ENCODE data around the gene PTMS.

PTMS gene

GRCh38 chr12:6750506-6750905 is 15.7 kb upstream of the PTMS start:
- DNase-seq: no peak
- in situ Hi-C loops (cut with HindIII; ENCODE audit: low pct_ligation_motif_present, low pct_unique_long_range_greater_than_20kb, low sequenced_read_pairs): no loop called here

DNA sequence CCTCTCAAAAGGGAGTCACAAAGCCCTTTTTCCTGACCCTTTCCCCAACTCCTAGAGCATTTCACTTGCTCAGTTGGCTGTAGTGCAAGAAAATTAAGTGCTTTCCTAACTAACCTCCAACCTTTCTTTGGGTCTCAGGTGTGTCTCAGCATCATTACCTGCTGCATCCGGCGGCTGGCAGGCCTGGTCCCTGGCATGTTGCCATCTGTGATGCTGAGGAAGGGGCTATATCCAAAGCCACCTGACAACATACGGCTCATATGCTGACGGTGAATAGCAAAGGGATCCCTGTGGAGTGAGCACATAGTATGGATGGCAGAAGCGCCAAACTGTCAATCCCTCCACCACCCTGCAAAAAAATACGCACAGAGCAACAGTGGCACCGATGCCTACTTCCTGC is 14.4 kb upstream of the PTMS start:
- in situ Hi-C loops (cut with HindIII; ENCODE audit: low pct_ligation_motif_present, low pct_unique_long_range_greater_than_20kb, low sequenced_read_pairs): no loop called here
- no peak for DNase-seq

- in situ Hi-C loops (cut with HindIII; ENCODE audit: low pct_ligation_motif_present, low pct_unique_long_range_greater_than_20kb, low sequenced_read_pairs): no loop called here
- peak; percentile 76 for DNase-seq
These were observed 13.8 kb upstream of the PTMS start for GRCh38 chr12:6752167-6752920.

DNA sequence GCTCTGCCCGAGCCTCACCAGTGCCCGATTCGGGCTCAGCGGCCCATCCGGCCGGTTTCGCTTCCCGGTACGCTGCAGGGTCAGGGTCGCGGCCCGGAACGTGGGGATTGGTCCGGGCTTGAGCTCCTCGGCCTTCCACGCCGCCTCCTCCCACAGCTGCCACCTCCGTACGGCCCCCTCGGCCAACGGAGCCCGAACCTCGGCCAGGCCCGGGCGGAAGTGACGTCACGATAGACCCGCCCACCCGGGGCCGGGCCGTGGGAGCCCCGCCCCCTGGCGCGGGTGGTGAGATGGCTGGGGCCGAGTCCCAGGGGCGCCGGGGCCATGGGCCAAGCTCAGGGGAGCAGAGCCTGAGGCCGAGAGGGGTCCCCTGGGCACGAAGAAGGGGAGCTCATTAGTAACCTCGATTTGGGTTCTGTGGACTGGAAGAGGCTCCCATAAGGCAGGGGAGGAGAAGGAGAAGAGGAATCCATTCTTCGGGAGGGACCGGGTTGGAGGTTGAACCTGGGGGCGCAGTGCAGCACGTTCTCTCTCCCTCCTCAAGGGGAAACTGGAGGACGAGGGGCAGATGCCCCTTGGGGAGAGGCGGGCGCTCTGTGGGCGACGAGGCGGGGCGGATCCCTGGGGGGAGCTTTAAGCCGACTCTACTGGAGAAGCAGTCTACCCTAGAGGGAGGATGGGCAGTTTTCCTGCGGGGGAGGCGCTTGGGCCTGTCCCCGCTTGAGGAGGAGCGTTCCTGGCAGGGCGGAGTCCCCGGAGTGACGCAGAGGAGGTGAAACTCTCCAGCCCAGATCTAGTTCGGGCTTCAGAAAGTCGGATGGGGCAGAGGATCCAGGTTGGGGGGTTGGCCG is 13.0 kb upstream of the PTMS start, which contains the start of gene MLF2:
MLF2 (minus strand) TSS at position 221 of the 851 bp plus-strand sequence. CDS start 807 bp downstream, outside the sequence.
- in situ Hi-C loops (cut with HindIII; ENCODE audit: low pct_ligation_motif_present, low pct_unique_long_range_greater_than_20kb, low sequenced_read_pairs): no loop called here
- DNase-seq: peak; percentile 100

DNA sequence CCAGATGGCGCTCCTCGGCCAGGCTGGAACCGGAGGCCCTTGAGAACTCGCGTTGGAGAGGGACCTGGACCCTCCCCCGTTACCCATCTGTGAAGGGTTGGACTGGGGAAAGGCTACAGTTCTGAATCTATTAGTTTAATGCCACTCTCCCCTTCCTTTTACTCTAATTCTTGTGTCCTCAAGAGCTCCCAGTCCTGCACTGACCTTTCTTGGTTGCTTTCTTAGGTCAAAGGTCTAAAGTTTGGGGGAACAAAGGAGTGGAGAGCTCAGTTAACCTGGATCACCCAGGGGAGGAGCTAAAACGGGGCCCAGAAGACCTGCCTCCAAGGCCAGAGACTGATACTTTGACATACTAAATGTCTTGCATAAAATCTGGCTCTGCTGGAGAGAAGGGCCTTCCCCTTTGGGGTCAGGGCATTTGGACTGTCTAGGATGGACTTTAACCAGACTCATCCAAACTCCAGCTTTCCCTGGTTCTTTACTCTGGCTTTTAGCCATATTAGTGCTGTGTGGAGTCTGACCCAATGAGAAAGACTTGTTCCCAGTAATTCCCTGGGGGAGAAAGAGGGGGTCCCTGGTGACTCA is 12.3 kb upstream of the PTMS start:
- no peak for DNase-seq
- in situ Hi-C loops (cut with HindIII; ENCODE audit: low pct_ligation_motif_present, low pct_unique_long_range_greater_than_20kb, low sequenced_read_pairs): no loop called here

- in situ Hi-C loops (cut with HindIII; ENCODE audit: low pct_ligation_motif_present, low pct_unique_long_range_greater_than_20kb, low sequenced_read_pairs): no loop called here
- DNase-seq: no peak
These were observed 11.8 kb upstream of the PTMS start for GRCh38 chr12:6754411-6754810.

- no peak for DNase-seq
- in situ Hi-C loops (cut with HindIII; ENCODE audit: low pct_ligation_motif_present, low pct_unique_long_range_greater_than_20kb, low sequenced_read_pairs): no loop called here
These were observed 9.0 kb upstream of the PTMS start for GRCh38 chr12:6757028-6757690.

- DNase-seq: no peak
- in situ Hi-C loops (cut with HindIII; ENCODE audit: low pct_ligation_motif_present, low pct_unique_long_range_greater_than_20kb, low sequenced_read_pairs): no loop called here
These were observed 7.6 kb upstream of the PTMS start for GRCh38 chr12:6758506-6759095.

DNA sequence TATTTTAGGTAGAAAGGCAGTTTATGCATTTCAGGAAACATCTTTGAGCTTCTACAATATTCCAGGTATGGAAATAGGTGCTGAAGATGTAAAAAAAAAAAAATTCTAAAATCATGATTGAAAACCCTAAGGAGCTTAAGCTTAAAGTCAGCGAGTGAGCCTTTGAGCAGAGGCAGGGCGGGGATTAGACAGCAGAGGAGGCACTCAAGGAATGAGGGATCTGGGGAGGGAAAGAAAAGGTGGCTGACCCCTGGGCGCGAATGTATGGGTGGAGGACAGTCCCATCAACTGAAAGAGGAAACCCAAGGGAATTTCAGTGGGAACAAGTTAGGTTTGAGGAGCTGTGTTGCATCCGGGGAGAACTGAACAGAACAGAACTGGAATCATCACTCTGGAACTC is 6.4 kb upstream of the PTMS start:
- in situ Hi-C loops (cut with HindIII; ENCODE audit: low pct_ligation_motif_present, low pct_unique_long_range_greater_than_20kb, low sequenced_read_pairs): no loop called here
- DNase-seq: no peak

- DNase-seq: no peak
- in situ Hi-C loops (cut with HindIII; ENCODE audit: low pct_ligation_motif_present, low pct_unique_long_range_greater_than_20kb, low sequenced_read_pairs): no loop called here
These were observed 2.8 kb upstream of the PTMS start for GRCh38 chr12:6763380-6763779.

DNA sequence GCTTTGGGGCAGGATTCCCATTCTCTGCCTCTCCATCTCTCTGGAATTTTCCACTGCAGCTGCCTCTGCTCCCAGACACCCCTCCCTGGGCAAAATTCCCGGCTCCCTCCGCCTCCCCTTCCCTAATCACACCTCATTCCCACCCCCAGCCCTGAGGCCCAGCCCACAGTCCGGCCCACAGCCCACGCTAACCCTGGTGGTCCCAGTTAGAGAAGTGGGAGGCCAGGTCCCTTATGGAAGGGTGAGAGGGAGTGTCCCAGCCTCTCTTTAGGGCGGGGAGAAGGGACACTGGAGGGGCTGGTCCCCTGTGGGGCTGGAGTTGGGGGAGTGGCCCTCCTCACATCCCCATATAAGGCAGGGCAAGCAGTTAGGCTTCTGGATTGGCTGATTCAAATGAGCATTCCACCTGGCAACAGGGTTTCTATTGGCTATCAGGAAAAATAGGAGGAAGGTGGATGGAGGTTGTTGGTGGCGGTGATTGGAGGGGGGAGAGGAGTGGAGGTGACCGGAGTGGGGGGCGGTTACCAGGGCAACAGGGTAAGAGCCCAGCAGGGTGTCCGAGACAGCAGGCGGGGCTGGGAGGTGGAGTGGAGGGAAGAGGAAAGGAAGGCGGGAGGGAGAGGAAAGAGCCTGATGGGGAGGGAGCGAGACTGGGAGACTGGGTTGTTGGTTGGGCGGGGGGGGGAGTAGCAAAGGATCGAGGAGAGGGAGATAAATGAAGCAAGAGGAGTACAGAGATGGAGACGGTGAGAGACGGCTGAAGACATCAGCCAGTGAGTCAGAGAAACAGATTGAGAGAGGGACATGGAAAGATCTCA is 1.9 kb upstream of the PTMS start:
- in situ Hi-C loops (cut with HindIII; ENCODE audit: low pct_ligation_motif_present, low pct_unique_long_range_greater_than_20kb, low sequenced_read_pairs): no loop called here
- peak; percentile 100 for DNase-seq

DNA sequence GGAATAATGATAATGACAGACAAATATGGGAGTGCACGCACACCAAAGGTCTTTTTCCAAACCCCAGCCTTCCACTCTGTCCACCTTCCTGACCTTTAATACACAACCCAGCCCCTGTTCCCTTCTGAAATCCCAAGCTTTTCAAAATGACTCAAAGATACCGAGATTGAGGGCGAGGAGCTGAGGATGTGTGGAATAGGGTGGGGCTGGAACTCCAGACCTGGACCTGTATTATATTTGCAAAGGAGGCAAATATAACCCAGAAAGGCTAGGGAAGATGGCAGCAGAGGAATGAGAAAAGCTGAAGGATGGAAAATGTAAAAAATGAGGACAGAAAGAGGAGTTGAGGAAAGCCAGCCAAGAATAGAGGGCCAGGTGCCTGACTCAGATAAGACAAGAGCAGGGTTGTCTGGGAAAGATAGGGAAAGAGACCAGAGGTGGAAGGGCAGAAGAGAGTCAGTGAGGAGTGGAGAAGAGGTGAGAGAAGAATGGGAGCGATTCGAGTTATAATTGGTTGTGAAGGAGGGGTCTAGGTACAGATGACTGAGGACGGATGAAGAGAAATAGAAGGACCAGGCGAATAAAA is 1.0 kb upstream of the PTMS start:
- DNase-seq: peak; percentile 44
- in situ Hi-C loops (cut with HindIII; ENCODE audit: low pct_ligation_motif_present, low pct_unique_long_range_greater_than_20kb, low sequenced_read_pairs): no loop called here

DNA sequence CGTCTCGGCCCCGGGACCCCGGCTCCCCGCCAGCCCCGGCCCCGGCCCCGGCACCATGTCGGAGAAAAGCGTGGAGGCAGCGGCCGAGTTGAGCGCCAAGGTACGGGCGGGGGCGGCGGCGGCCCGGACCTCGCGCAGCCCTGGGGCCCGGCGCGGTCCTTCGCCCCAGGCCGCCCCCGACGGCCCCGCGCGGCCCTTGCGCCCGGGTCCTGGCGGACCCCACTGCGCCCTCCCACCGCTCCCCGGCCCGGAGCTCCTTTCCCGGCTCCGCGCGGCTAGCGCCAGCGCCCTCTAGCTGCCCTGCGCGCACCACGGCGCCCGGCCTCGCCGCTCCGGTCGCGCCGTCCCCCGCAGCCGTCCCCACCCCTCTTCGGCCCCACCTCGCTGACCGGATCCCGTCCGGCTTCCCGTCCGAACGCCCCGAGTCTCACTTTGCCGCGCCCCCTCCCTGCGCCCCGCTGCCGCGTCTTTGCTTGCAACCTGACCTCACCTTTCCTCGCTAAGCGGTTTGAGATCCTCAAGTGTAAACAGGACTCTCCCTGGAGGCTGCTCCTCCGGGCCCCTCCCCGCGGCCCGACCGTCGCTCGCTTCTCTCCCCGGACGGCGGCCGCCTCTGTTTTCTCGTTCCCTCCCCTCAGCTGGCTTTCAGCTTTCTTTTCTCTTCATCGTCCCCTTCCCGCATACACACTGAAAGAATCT is 637 bp downstream of the PTMS start:
- DNase-seq: peak; percentile 84

GRCh38 chr12:6767353-6768319 is 1.5 kb downstream of the PTMS start:
- DNase-seq: no peak
- in situ Hi-C loops (cut with HindIII; ENCODE audit: low pct_ligation_motif_present, low pct_unique_long_range_greater_than_20kb, low sequenced_read_pairs): no loop called here

More for the DNA sequence above, 637 bp downstream of the PTMS start:
- in situ Hi-C loops (cut with HindIII; ENCODE audit: low pct_ligation_motif_present, low pct_unique_long_range_greater_than_20kb, low sequenced_read_pairs): no loop called here

- no peak for DNase-seq
- in situ Hi-C loops (cut with HindIII; ENCODE audit: low pct_ligation_motif_present, low pct_unique_long_range_greater_than_20kb, low sequenced_read_pairs): no loop called here
These were observed 2.3 kb downstream of the PTMS start for GRCh38 chr12:6768437-6768914.

DNA sequence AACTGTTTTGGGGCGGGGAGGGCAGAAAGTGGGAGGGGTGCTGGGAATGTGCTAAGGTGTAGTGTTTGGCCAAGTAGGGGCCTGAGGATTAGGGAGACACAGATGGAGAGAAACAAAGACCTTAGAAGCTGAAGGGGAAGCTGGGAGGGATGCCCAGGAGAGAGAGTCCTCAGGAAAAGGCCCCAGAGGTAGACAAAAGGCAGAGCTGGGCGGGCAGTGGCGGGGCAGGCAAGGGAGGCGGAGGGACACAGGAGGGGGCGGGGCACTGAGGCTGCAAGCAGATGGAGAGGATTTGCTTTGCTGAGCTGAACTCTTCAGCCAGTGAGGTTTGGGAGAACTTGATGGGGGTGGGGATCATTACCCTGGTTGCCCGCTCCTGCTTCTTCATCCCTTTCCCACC is 2.8 kb downstream of the PTMS start:
- in situ Hi-C loops (cut with HindIII; ENCODE audit: low pct_ligation_motif_present, low pct_unique_long_range_greater_than_20kb, low sequenced_read_pairs): no loop called here
- DNase-seq: no peak

Measured in ACHN (cell line).